SK-N-SH treated with all-trans-retinoic acid at 6 μM for 48 hours (cell line): Measurements from ENCODE around the gene BMP8A.

Source experiments
- ATAC-seq: fragments of 200-7000 bp; cut with Tn5 transposase; 3 replicates; pipeline ENCODE4 v1.9.1; 2020; ENCODE audit warnings: mild to moderate bottlenecking, moderate library complexity
- ARNTL ChIP-seq: fragments of 450-650 bp; formaldehyde crosslinking; IDR thresholded peaks from 2 replicates; pipeline ENCODE4 v1.5.0; 2020; ENCODE audit warnings: low read depth, mild to moderate bottlenecking, moderate library complexity, borderline replicate concordance
- BACH2 ChIP-seq: fragments of 250-450 bp; sonication (Bioruptor Pico); IDR thresholded peaks from 2 replicates; pipeline ENCODE4 v1.9.0; 2021; ENCODE audit warnings: mild to moderate bottlenecking, borderline replicate concordance
- CSDC2 ChIP-seq: fragments of 250-450 bp; sonication (Bioruptor Pico); IDR thresholded peaks from 2 replicates; pipeline ENCODE4 v1.5.0; 2020; ENCODE audit warnings: mild to moderate bottlenecking, moderate library complexity
- ESRRG ChIP-seq: fragments of 250-450 bp; sonication (Bioruptor Pico); IDR thresholded peaks from 2 replicates; pipeline ENCODE4 v1.6.1; 2021; ENCODE audit warnings: mild to moderate bottlenecking
- GLIS3 ChIP-seq: fragments of 250-450 bp; sonication (Bioruptor Pico); IDR thresholded peaks from 2 replicates; pipeline ENCODE4 v1.5.0; 2020; ENCODE audit warnings: mild to moderate bottlenecking, moderate library complexity
- ISL1 ChIP-seq: fragments of 250-450 bp; sonication (Bioruptor Pico); IDR thresholded peaks from 2 replicates; pipeline ENCODE4 v2.1.2; 2022; ENCODE audit warnings: mild to moderate bottlenecking, moderate library complexity
- OSR1 ChIP-seq: fragments of 250-450 bp; sonication (Bioruptor Pico); IDR thresholded peaks from 2 replicates; pipeline ENCODE4 v1.8.0; 2022; ENCODE audit warnings: moderate library complexity, mild to moderate bottlenecking, inconsistent platforms
- PPARA ChIP-seq: fragments of 250-450 bp; sonication (Bioruptor Pico); IDR thresholded peaks from 2 replicates; pipeline ENCODE4 v1.5.0; 2020; ENCODE audit warnings: mild to moderate bottlenecking, borderline replicate concordance
- RARB ChIP-seq: fragments of 250-450 bp; sonication (Bioruptor Pico); IDR thresholded peaks from 2 replicates; pipeline ENCODE4 v1.8.0; 2021; ENCODE audit warnings: mild to moderate bottlenecking, moderate library complexity
- SNAI2 ChIP-seq: fragments of 250-450 bp; sonication (Bioruptor Pico); IDR thresholded peaks from 2 replicates; pipeline ENCODE4 v1.5.0; 2020; ENCODE audit warnings: mild to moderate bottlenecking, moderate library complexity
- TCF4 ChIP-seq: fragments of 250-450 bp; sonication (Bioruptor Pico); IDR thresholded peaks from 2 replicates; pipeline ENCODE4 v1.8.0; 2021; ENCODE audit warnings: mild to moderate bottlenecking, moderate library complexity, borderline replicate concordance
- TOX ChIP-seq: fragments of 250-450 bp; sonication (Bioruptor Pico); IDR thresholded peaks from 2 replicates; pipeline ENCODE4 v1.8.0; 2021; ENCODE audit warnings: mild to moderate bottlenecking, moderate library complexity, borderline replicate concordance
- ZC3H10 ChIP-seq: fragments of 250-450 bp; sonication (Bioruptor Pico); IDR thresholded peaks from 2 replicates; pipeline ENCODE4 v1.5.1; 2021; ENCODE audit warnings: mild to moderate bottlenecking, moderate library complexity
- ZFP3 ChIP-seq: fragments of 250-450 bp; sonication (Bioruptor Pico); IDR thresholded peaks from 2 replicates; pipeline ENCODE4 v1.5.0; 2020; ENCODE audit warnings: mild to moderate bottlenecking, moderate library complexity
- ZFP30 ChIP-seq: fragments of 450-650 bp; formaldehyde crosslinking; IDR thresholded peaks from 2 replicates; pipeline ENCODE4 v1.5.0; 2022; ENCODE audit warnings: mild to moderate bottlenecking, moderate library complexity
- ZNF565 ChIP-seq: fragments of 450-650 bp; formaldehyde crosslinking; conservative IDR thresholded peaks from 2 replicates; pipeline ENCODE4 v1.5.0; 2020; ENCODE audit warnings: low read depth, mild to moderate bottlenecking, moderate library complexity
- TF ChIP-seq, protein P1 (sequence below): fragments of 250-450 bp; sonication (Bioruptor Pico); IDR thresholded peaks from 2 replicates; pipeline ENCODE4 v1.5.1; 2020; ENCODE audit warnings: low read depth, mild to moderate bottlenecking, moderate library complexity
- TF ChIP-seq, protein P2 (sequence below): fragments of 250-450 bp; sonication (Bioruptor Pico); IDR thresholded peaks from 2 replicates; pipeline ENCODE4 v1.5.0; 2020; ENCODE audit warnings: mild to moderate bottlenecking, moderate library complexity
- TF ChIP-seq, protein P3 (sequence below): fragments of 250-450 bp; sonication (Bioruptor Pico); IDR thresholded peaks from 2 replicates; pipeline ENCODE4 v1.8.0; 2020; ENCODE audit warnings: mild to moderate bottlenecking, moderate library complexity, borderline replicate concordance
- TF ChIP-seq, protein P4 (sequence below): fragments of 250-450 bp; sonication (Bioruptor Pico); IDR thresholded peaks from 2 replicates; pipeline ENCODE4 v1.5.1; 2021; ENCODE audit warnings: mild to moderate bottlenecking, moderate library complexity
- TF ChIP-seq, protein P5 (sequence below): fragments of 250-450 bp; sonication (Bioruptor Pico); IDR thresholded peaks from 2 replicates; pipeline ENCODE4 v1.8.0; 2021; ENCODE audit warnings: low read depth, mild to moderate bottlenecking, moderate library complexity, borderline replicate concordance

Gene BMP8A, protein sequence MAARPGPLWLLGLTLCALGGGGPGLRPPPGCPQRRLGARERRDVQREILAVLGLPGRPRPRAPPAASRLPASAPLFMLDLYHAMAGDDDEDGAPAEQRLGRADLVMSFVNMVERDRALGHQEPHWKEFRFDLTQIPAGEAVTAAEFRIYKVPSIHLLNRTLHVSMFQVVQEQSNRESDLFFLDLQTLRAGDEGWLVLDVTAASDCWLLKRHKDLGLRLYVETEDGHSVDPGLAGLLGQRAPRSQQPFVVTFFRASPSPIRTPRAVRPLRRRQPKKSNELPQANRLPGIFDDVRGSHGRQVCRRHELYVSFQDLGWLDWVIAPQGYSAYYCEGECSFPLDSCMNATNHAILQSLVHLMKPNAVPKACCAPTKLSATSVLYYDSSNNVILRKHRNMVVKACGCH

DNA sequence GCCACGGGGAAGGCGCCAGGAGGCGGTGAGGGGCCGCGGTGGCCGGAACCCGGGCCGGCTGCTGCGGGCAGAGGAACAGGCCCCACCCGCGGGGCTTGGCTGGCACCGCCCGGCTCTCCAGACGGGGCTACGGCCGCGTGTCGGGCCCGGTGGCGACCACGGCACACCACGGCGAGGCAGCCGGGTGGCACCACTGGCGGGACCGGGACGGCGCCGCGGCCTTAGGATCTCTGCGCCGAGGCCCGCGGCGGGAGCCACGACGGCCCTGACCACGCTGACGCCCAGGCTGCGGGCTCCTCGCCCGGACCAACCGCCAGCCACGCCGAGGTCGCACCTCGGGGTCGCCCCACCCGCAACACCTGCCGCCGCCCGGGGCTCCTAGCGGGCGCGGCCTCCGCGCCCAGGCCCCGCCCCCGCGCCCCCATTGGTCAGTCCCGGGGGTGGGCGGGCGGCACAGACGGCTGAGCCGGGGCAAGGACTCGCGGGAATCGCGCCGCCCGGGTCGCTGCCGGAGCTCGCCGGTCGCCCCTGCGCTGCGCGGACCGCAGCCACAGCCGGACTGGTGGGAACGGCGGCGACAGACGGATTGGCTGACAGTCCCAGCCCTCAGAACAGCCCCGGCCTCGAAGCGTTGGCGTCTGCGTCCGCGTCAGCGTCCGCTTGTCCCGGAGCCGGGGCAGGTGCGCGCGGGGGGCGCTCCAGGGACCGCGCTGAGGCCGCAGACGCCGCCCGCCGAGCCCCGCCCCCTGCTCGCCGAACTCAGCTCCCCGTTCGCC, at the start of gene BMP8A:
BMP8A (plus strand) TSS at position 491 of the 776 bp plus-strand sequence. CDS start 356 bp downstream, outside the sequence.
- TF ChIP-seq GLIS3 (no peak), TOX (CRISPR knock-in tag) (no peak)
- peak; percentile 63 for ATAC-seq

DNA sequence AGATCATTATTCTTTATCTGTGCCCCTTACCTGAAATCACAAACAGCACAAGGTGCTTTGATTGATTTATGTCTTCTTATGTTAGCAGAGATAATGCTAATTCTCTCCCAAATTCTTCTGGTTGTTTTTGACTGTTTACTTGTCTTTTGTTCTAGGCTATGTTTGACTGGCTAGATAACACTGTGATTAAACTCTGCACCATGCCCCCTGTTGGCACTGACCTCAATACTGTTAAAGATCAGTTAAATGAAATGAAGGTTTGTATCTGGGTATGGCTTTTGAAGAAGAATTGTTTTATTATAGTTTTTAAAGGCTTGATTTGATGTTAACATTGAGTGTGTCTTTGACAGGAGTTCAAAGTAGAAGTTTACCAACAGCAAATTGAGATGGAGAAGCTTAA, 49.6 kb upstream of the BMP8A start:
- ATAC-seq: no peak
- no peak for TF ChIP-seq RARB
- TF ChIP-seq ZFP3 (CRISPR knock-in tag): no peak
- no peak for TF ChIP-seq BACH2 (CRISPR knock-in tag)

DNA sequence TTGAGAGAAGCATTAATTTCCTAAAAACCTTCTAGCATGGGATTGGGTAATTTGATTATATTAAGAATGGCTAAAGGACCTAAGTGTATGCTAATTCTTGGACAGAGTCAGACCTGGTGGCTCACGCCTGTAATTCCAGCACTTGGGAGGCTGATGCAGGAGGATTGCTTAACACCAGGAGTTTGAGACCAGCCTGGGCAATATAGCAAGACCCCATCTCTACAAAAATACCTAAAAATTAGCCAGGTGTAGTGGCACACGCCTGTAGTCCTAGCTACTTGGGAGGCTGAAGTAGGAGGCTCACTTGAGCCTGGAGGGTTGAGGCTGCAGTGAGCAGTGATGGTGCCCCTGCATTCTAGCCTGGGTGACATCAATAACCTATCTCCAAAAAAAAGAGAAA, 45.9 kb upstream of the BMP8A start:
- no peak for ATAC-seq
- TF ChIP-seq, protein P1, sequence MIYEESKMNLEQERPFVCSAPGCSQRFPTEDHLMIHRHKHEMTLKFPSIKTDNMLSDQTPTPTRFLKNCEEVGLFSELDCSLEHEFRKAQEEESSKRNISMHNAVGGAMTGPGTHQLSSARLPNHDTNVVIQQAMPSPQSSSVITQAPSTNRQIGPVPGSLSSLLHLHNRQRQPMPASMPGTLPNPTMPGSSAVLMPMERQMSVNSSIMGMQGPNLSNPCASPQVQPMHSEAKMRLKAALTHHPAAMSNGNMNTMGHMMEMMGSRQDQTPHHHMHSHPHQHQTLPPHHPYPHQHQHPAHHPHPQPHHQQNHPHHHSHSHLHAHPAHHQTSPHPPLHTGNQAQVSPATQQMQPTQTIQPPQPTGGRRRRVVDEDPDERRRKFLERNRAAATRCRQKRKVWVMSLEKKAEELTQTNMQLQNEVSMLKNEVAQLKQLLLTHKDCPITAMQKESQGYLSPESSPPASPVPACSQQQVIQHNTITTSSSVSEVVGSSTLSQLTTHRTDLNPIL: no peak
- TF ChIP-seq BACH2 (CRISPR knock-in tag) (no peak), ARNTL (CRISPR knock-in tag) (no peak), SNAI2 (CRISPR knock-in tag) (no peak), ZNF565 (CRISPR knock-in tag) (no peak), ISL1 (CRISPR knock-in tag) (no peak), GLIS3 (no peak), OSR1 (no peak), TOX (CRISPR knock-in tag) (no peak), ZFP30 (no peak), ZC3H10 (CRISPR knock-in tag) (no peak), RARB (no peak), CSDC2 (CRISPR knock-in tag) (no peak), PPARA (no peak), ESRRG (CRISPR knock-in tag) (no peak), TCF4 (no peak)
- TF ChIP-seq, protein P2, sequence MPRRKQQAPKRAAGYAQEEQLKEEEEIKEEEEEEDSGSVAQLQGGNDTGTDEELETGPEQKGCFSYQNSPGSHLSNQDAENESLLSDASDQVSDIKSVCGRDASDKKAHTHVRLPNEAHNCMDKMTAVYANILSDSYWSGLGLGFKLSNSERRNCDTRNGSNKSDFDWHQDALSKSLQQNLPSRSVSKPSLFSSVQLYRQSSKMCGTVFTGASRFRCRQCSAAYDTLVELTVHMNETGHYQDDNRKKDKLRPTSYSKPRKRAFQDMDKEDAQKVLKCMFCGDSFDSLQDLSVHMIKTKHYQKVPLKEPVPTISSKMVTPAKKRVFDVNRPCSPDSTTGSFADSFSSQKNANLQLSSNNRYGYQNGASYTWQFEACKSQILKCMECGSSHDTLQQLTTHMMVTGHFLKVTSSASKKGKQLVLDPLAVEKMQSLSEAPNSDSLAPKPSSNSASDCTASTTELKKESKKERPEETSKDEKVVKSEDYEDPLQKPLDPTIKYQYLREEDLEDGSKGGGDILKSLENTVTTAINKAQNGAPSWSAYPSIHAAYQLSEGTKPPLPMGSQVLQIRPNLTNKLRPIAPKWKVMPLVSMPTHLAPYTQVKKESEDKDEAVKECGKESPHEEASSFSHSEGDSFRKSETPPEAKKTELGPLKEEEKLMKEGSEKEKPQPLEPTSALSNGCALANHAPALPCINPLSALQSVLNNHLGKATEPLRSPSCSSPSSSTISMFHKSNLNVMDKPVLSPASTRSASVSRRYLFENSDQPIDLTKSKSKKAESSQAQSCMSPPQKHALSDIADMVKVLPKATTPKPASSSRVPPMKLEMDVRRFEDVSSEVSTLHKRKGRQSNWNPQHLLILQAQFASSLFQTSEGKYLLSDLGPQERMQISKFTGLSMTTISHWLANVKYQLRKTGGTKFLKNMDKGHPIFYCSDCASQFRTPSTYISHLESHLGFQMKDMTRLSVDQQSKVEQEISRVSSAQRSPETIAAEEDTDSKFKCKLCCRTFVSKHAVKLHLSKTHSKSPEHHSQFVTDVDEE: no peak
- TF ChIP-seq, protein P3, sequence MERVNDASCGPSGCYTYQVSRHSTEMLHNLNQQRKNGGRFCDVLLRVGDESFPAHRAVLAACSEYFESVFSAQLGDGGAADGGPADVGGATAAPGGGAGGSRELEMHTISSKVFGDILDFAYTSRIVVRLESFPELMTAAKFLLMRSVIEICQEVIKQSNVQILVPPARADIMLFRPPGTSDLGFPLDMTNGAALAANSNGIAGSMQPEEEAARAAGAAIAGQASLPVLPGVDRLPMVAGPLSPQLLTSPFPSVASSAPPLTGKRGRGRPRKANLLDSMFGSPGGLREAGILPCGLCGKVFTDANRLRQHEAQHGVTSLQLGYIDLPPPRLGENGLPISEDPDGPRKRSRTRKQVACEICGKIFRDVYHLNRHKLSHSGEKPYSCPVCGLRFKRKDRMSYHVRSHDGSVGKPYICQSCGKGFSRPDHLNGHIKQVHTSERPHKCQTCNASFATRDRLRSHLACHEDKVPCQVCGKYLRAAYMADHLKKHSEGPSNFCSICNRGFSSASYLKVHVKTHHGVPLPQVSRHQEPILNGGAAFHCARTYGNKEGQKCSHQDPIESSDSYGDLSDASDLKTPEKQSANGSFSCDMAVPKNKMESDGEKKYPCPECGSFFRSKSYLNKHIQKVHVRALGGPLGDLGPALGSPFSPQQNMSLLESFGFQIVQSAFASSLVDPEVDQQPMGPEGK: no peak
- TF ChIP-seq, protein P4, sequence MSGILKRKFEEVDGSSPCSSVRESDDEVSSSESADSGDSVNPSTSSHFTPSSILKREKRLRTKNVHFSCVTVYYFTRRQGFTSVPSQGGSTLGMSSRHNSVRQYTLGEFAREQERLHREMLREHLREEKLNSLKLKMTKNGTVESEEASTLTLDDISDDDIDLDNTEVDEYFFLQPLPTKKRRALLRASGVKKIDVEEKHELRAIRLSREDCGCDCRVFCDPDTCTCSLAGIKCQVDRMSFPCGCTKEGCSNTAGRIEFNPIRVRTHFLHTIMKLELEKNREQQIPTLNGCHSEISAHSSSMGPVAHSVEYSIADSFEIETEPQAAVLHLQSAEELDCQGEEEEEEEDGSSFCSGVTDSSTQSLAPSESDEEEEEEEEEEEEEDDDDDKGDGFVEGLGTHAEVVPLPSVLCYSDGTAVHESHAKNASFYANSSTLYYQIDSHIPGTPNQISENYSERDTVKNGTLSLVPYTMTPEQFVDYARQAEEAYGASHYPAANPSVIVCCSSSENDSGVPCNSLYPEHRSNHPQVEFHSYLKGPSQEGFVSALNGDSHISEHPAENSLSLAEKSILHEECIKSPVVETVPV (CRISPR knock-in tag): no peak
- TF ChIP-seq, protein P5, sequence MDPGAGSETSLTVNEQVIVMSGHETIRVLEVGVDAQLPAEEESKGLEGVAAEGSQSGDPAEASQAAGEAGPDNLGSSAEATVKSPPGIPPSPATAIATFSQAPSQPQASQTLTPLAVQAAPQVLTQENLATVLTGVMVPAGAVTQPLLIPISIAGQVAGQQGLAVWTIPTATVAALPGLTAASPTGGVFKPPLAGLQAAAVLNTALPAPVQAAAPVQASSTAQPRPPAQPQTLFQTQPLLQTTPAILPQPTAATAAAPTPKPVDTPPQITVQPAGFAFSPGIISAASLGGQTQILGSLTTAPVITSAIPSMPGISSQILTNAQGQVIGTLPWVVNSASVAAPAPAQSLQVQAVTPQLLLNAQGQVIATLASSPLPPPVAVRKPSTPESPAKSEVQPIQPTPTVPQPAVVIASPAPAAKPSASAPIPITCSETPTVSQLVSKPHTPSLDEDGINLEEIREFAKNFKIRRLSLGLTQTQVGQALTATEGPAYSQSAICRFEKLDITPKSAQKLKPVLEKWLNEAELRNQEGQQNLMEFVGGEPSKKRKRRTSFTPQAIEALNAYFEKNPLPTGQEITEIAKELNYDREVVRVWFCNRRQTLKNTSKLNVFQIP (CRISPR knock-in tag): no peak
- TF ChIP-seq, all 23 proteins: peak for 0
